IMR-90 (cell line): ENCODE measurements around the gene SMIM22. TPM values are rescaled to one million over a fixed set of nuclear protein-coding genes. Genes with fewer than 3 reads are reported as not detected.

Experiments used
- ATAC-seq: fragments of 200-7000 bp; cut with Tn5 transposase; 2 replicates; pipeline ENCODE4 v1.9.1; 2020; ENCODE audit warnings: low read depth, mild to moderate bottlenecking, moderate library complexity
- BruUV-seq: library from RNA; stranded (reverse); fragments of 400-500 nt; replicated peaks from 2 replicates; lab custom pipeline; 2021; lab: Mats Ljungman, UMichigan
- CTCF ChIA-PET: fragments of 300-600 bp; formaldehyde crosslinking; extraction: SDS; loops from one replicate; lab custom pipeline; 2021; ENCODE audit warnings: antibody characterized with exemption; lab: Yijun Ruan, JAX
- POLR2A ChIA-PET: fragments of 300-600 bp; sonication (Branson Sonifier 250); formaldehyde crosslinking; loops from one replicate; lab custom pipeline; 2022; ENCODE audit warnings: antibody characterized with exemption; ENCODE audit not compliant: unreplicated experiment; lab: Charles Lee
- DNase-seq: peaks from one replicate; pipeline ENCODE4 v3.0.0; 2013
- H2AFZ ChIP-seq: replicated peaks from 2 replicates; pipeline ENCODE3; 2013; ENCODE audit warnings: low read length, mild to moderate bottlenecking; ENCODE audit not compliant: poor library complexity
- H2AK5ac ChIP-seq: 2 replicates; pipeline ENCODE4 v1.6.1; 2013; ENCODE audit warnings: low read depth, low read length, inconsistent platforms
- H2AK9ac ChIP-seq: replicated peaks from 2 replicates; pipeline ENCODE3; 2013; ENCODE audit warnings: mild to moderate bottlenecking, low read depth, low read length, moderate library complexity; ENCODE audit not compliant: poor library complexity
- H2BK120ac ChIP-seq: 2 replicates; pipeline ENCODE4 v1.6.1; 2013; ENCODE audit warnings: low read depth, low read length, inconsistent platforms
- H2BK15ac ChIP-seq: 3 replicates; pipeline ENCODE4 v1.6.1; 2013; ENCODE audit warnings: low read depth, low read length, inconsistent platforms
- H2BK20ac ChIP-seq: 2 replicates; pipeline ENCODE4 v1.6.1; 2013; ENCODE audit warnings: low read depth, mild to moderate bottlenecking, inconsistent platforms, low read length, moderate library complexity
- H2BK5ac ChIP-seq: 2 replicates; pipeline ENCODE4 v1.6.1; 2013; ENCODE audit warnings: mild to moderate bottlenecking, low read depth, low read length, inconsistent platforms; ENCODE audit not compliant: poor library complexity, severe bottlenecking
- H3K14ac ChIP-seq: replicated peaks from 2 replicates; pipeline ENCODE4 v1.6.1; 2013; ENCODE audit warnings: low read depth, low read length, inconsistent platforms
- H3K18ac ChIP-seq: 2 replicates; pipeline ENCODE4 v1.6.1; 2013; ENCODE audit warnings: low read depth, low read length, control low read depth
- H3K23ac ChIP-seq: 2 replicates; pipeline ENCODE4 v1.6.1; 2013; ENCODE audit warnings: low read depth, low read length, inconsistent platforms
- H3K27ac ChIP-seq: 2 replicates; pipeline ENCODE4 v1.5.1; 2013; ENCODE audit warnings: mild to moderate bottlenecking, control low read depth, low read length; ENCODE audit not compliant: insufficient read depth
- H3K27me3 ChIP-seq: 2 replicates; pipeline ENCODE4 v1.6.1; 2013; ENCODE audit warnings: low read length; ENCODE audit not compliant: control insufficient read depth, insufficient read depth
- H3K36me3 ChIP-seq: 2 replicates; pipeline ENCODE4 v1.6.1; 2013; ENCODE audit warnings: low read length, mixed read lengths; ENCODE audit not compliant: control insufficient read depth, insufficient read depth
- H3K4ac ChIP-seq: 2 replicates; pipeline ENCODE4 v1.6.1; 2013; ENCODE audit warnings: low read depth, low read length, inconsistent platforms
- H3K4me1 ChIP-seq: 2 replicates; pipeline ENCODE4 v1.6.1; 2013; ENCODE audit warnings: low read length, mixed read lengths; ENCODE audit not compliant: control insufficient read depth, insufficient read depth
- H3K4me2 ChIP-seq: 2 replicates; pipeline ENCODE4 v1.6.1; 2013; ENCODE audit warnings: low read depth, mild to moderate bottlenecking, control low read depth, low read length, moderate library complexity
- H3K4me3 ChIP-seq: 2 replicates; pipeline ENCODE4 v1.5.1; 2013; ENCODE audit warnings: low read depth, mild to moderate bottlenecking, control low read depth, low read length, moderate library complexity; ENCODE audit not compliant: insufficient read depth
- H3K56ac ChIP-seq: 2 replicates; pipeline ENCODE4 v1.6.1; 2013; ENCODE audit warnings: low read length, inconsistent platforms; ENCODE audit not compliant: insufficient read depth; ENCODE audit errors: extremely low read depth
- H3K79me1 ChIP-seq, 2 experiments: 2 replicates each; pipeline ENCODE4 v1.6.1; 2013; ENCODE audit warnings: low read length in 2 of 2, inconsistent platforms in 1 of 2, low read depth in 1 of 2
- H3K9ac ChIP-seq: 2 replicates; pipeline ENCODE4 v1.6.1; 2013; ENCODE audit warnings: low read depth, low read length, control low read depth
- H3K9me1 ChIP-seq: 2 replicates; pipeline ENCODE4 v1.6.1; 2013; ENCODE audit warnings: low read length, inconsistent platforms; ENCODE audit not compliant: insufficient read depth
- H3K9me3 ChIP-seq: 2 replicates; pipeline ENCODE4 v1.6.1; 2013; ENCODE audit warnings: low read length; ENCODE audit not compliant: control insufficient read depth, insufficient read depth
- H4K20me1 ChIP-seq: 2 replicates; pipeline ENCODE4 v1.6.1; 2013; ENCODE audit warnings: low read length, inconsistent platforms; ENCODE audit not compliant: insufficient read depth
- H4K5ac ChIP-seq: 2 replicates; pipeline ENCODE4 v1.6.1; 2013; ENCODE audit warnings: mild to moderate bottlenecking, low read depth, low read length, control low read depth
- H4K8ac ChIP-seq, 2 experiments: 2 replicates each; pipeline ENCODE4 v1.6.1; 2013; ENCODE audit warnings: low read depth in 2 of 2, low read length in 2 of 2, control low read depth in 1 of 2, inconsistent platforms in 1 of 2
- H4K91ac ChIP-seq: 2 replicates; pipeline ENCODE4 v1.6.1; 2013; ENCODE audit warnings: low read depth, low read length, inconsistent platforms; ENCODE audit not compliant: insufficient read depth
- BHLHE40 ChIP-seq: fragments of 150-350 bp; IDR thresholded peaks from 2 replicates; pipeline ENCODE4 v1.6.1; 2016; ENCODE audit warnings: mild to moderate bottlenecking, low read depth, low read length
- CTCF ChIP-seq: conservative IDR thresholded peaks from 2 replicates; pipeline ENCODE4 v1.5.1; 2012; ENCODE audit warnings: mild to moderate bottlenecking, low read depth, low read length, improper control_type of control experiment
- FOS ChIP-seq: fragments of 150-350 bp; IDR thresholded peaks from 2 replicates; pipeline ENCODE4 v1.6.1; 2016; ENCODE audit warnings: low read depth, low read length
- MAZ ChIP-seq: IDR thresholded peaks from 2 replicates; pipeline ENCODE4 v1.6.1; 2012; ENCODE audit warnings: low read depth, mild to moderate bottlenecking, low read length, improper control_type of control experiment, moderate library complexity, borderline replicate concordance
- MXI1 ChIP-seq: IDR thresholded peaks from 2 replicates; pipeline ENCODE4 v1.6.1; 2012; ENCODE audit warnings: low read depth, mild to moderate bottlenecking, low read length, moderate library complexity, borderline replicate concordance
- NFE2L2 ChIP-seq: fragments of 150-350 bp; IDR thresholded peaks from 2 replicates; pipeline ENCODE4 v1.6.1; 2016; ENCODE audit warnings: low read depth, mild to moderate bottlenecking, low read length
- POLR2A ChIP-seq: IDR thresholded peaks from 2 replicates; pipeline ENCODE4 v1.6.1; 2012; ENCODE audit warnings: mild to moderate bottlenecking, low read depth, low read length
- RAD21 ChIP-seq: IDR thresholded peaks from 2 replicates; pipeline ENCODE4 v1.6.1; 2012; ENCODE audit warnings: low read length, improper control_type of control experiment
- WGBS, 2 experiments: methylation state at CpG; one replicate each; pipeline versions ENCODE4 v1.1.5 to v1.1.7; 2013; ENCODE audit warnings: missing lambda C conversion rate in 2 of 2; ENCODE audit not compliant: insufficient read length in 1 of 2; ENCODE audit errors: extremely low coverage in 2 of 2; 5-methylcytosine and 5-hydroxymethylcytosine counted together
- dilution Hi-C: fragments of 300-500 bp; cut with HindIII; formaldehyde crosslinking; loops from one replicate; pipeline ENCODE4 v1.14.3; 2018; ENCODE audit warnings: low sequenced_read_pairs; ENCODE audit not compliant: unreplicated experiment
- in situ Hi-C: fragments of 300-500 bp; cut with MboI; formaldehyde crosslinking; loops from 3 replicates; pipeline ENCODE4 v1.14.3; 2019; ENCODE audit warnings: low sequenced_read_pairs, inconsistent platforms, mixed read lengths
- intact Hi-C: fragments of 100-400 bp; cut with micrococcal nuclease; formaldehyde crosslinking; loops from 2 replicates; pipeline ENCODE4 v1.10.0; 2022
- polyA plus RNA-seq, 3 experiments: library from polyadenylated mRNA; depleted of rRNA; stranded (reverse); fragments of >200 nt; gene quantifications; 2 replicates each; pipeline ENCODE4 v1.2.3, GENCODE V29; 2012; ENCODE audit warnings: low replicate concordance in 1 of 3
- total RNA-seq: library from RNA; depleted of rRNA; stranded (reverse); fragments of >200 nt; gene quantifications from 2 replicates; pipeline ENCODE4 v1.2.3, GENCODE V29; 2012
- TF ChIP-seq, protein P1 (sequence below): fragments of 150-350 bp; IDR thresholded peaks from 2 replicates; pipeline ENCODE4 v1.6.1; 2017; ENCODE audit warnings: mild to moderate bottlenecking, antibody characterized with exemption, low read length, low read depth
- TF ChIP-seq, protein P2 (sequence below): fragments of 150-350 bp; IDR thresholded peaks from 2 replicates; pipeline ENCODE4 v1.6.1; 2016; ENCODE audit warnings: low read depth, mild to moderate bottlenecking, low read length, moderate library complexity, borderline replicate concordance

SMIM22 gene
- total and polyA plus RNA-seq, 2 of the 4 experiments (the other 2 are of a cell fraction), result not detected

- dilution Hi-C loops, result no loop called here
- 93% methylated on average over 3 of the region's 8 CpGs; no CpG with 5 or more reads in 1 of the 2 experiments for WGBS, 2 experiments
Observed at GRCh38 chr16:4825196-4825595, 30.0 kb downstream of the SMIM22 start.

More at GRCh38 chr16:4825196-4825595, 30.0 kb downstream of the SMIM22 start:
- POLR2A ChIA-PET, result no interaction called here
- H3K9me3 ChIP-seq, result no peaks in the 10 kb centered on the region
- TF ChIP-seq FOS (no peak), BHLHE40 (no peak), POLR2A (no peak), NFE2L2 (no peak), CTCF (no peak), MAZ (no peak), MXI1 (no peak), RAD21 (no peak)
- TF ChIP-seq, protein P1, sequence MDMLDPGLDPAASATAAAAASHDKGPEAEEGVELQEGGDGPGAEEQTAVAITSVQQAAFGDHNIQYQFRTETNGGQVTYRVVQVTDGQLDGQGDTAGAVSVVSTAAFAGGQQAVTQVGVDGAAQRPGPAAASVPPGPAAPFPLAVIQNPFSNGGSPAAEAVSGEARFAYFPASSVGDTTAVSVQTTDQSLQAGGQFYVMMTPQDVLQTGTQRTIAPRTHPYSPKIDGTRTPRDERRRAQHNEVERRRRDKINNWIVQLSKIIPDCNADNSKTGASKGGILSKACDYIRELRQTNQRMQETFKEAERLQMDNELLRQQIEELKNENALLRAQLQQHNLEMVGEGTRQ, result no peak
- TF ChIP-seq, protein P2, sequence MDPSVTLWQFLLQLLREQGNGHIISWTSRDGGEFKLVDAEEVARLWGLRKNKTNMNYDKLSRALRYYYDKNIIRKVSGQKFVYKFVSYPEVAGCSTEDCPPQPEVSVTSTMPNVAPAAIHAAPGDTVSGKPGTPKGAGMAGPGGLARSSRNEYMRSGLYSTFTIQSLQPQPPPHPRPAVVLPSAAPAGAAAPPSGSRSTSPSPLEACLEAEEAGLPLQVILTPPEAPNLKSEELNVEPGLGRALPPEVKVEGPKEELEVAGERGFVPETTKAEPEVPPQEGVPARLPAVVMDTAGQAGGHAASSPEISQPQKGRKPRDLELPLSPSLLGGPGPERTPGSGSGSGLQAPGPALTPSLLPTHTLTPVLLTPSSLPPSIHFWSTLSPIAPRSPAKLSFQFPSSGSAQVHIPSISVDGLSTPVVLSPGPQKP, result no peak
- no peak overlapping the region for H2BK120ac ChIP-seq
- CTCF ChIA-PET, result no interaction called here
- intact Hi-C loops (no loop called here), in situ Hi-C loops (no loop called here)
- H2BK15ac ChIP-seq, result no peak overlapping the region
- H3K9ac ChIP-seq, result no peak overlapping the region
- H3K23ac ChIP-seq, result no peak overlapping the region
- ATAC-seq (no peak), DNase-seq (no peak)
- no peak overlapping the region for H3K4me3 ChIP-seq
- no peak overlapping the region for H3K56ac ChIP-seq
- H3K27me3 ChIP-seq, result no peaks in the 10 kb centered on the region
- H2AK5ac ChIP-seq, result no peak overlapping the region
- no peak overlapping the region for H2AK9ac ChIP-seq
- no peak overlapping the region for H2BK5ac ChIP-seq
- H4K5ac ChIP-seq, result no peak overlapping the region
- H3K27ac ChIP-seq, result no peak overlapping the region
- H3K4ac ChIP-seq, result no peak overlapping the region
- no peak overlapping the region for H2AFZ ChIP-seq
- H3K79me1 ChIP-seq, result peaks cover 20 to 31% of the 10 kb centered on the region in 2 experiments
- no peak overlapping the region for H3K4me2 ChIP-seq
- no peak overlapping the region for H3K14ac ChIP-seq
- no peak overlapping the region for H4K91ac ChIP-seq
- peaks cover 70% of the 10 kb centered on the region for H3K36me3 ChIP-seq
- no peaks in the 10 kb centered on the region for H3K4me1 ChIP-seq
- no peak overlapping the region for H4K8ac ChIP-seq
- no peaks in the 10 kb centered on the region for H3K9me1 ChIP-seq
- peaks cover 18% of the 10 kb centered on the region; the same call in 1 of the 2 replicates for H4K20me1 ChIP-seq
- no peak overlapping the region for H2BK20ac ChIP-seq
- H3K18ac ChIP-seq, result no peak overlapping the region
- BruUV-seq, result no TSS peak
